Sigmoid colon (tissue), 3 donors: ENCODE measurements around the gene SEMA6C.

ENCODE experiments used
- CTCF ChIP-seq, 4 experiments: fragments of 450-650 bp in 3 of 4; fragments of 200-600 bp in 1 of 4; IDR thresholded peaks; one replicate each; pipeline ENCODE4 v1.5.1; 2016 to 2019; ENCODE audit warnings: antibody characterized with exemption in 4 of 4, mild to moderate bottlenecking in 3 of 4, moderate library complexity in 2 of 4
- POLR2A ChIP-seq, 2 donors: fragments of 450-650 bp; IDR thresholded peaks; one replicate each; pipeline ENCODE4 v1.6.1; 2016; ENCODE audit warnings: antibody characterized with exemption in 2 of 2, mild to moderate bottlenecking in 2 of 2, moderate library complexity in 2 of 2

GRCh38 chr1:151143986-151144385, 2.4 kb downstream of the SEMA6C start:
- TF ChIP-seq CTCF (IDR thresholded peaks at IDR 0.05) = no peak
- no peak for TF ChIP-seq POLR2A (IDR thresholded peaks at IDR 0.05)
